Tibial nerve (tissue), 4 donors: ENCODE results near the gene DDX51.

Experiments used
- EP300 ChIP-seq, 2 donors: sonication (generic); formaldehyde crosslinking; IDR thresholded peaks; one replicate each; pipeline ENCODE4 v1.6.1; 2017; ENCODE audit warnings: antibody characterized with exemption in 2 of 2, mild to moderate bottlenecking in 1 of 2
- TF ChIP-seq, protein P1 (sequence below), 5 experiments: fragments of 200-600 bp in 3 of 5; fragments of 450-650 bp in 2 of 5; sonication (generic) in 3 of 5; IDR thresholded peaks; one replicate each; pipeline ENCODE4 v1.5.1; 2016 to 2019; ENCODE audit warnings: antibody characterized with exemption in 5 of 5, mild to moderate bottlenecking in 3 of 5, moderate library complexity in 2 of 5

DNA sequence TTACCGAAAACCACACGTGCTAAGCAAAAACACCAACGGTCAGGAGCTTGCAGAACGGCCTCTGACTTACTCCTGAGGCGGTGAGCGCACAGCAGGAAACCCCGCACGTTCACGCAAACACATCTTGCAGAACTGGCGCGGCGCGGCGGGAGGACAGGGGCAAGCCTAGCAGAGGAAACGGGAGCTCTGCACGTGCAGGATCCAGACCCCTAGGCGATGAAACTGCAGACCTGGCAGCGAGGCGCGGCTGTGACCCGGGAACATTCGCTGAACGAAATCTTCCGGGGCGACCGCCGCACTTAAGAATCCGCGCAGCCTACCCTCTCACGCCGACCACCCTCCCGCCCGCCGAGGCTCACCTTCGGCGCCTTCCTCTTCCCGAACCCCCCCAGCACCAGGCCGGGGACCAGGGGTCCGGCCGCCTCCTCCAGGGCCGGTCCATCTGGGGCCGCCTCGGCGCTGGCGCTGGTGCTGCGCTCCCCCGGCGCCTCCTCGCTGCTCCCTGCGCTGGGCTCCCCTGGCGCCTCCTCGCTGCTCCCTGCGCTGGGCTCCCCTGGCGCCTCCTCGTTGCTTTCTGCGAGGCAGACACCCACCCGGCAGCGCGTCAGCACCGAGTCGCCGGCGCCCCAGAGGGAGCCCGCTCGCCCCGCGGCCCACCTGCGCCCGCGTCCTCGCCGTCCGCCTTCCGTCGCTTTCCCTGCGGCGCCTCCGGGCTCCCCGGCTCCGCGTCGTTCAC is 615 bp downstream of the DDX51 start:
- TF ChIP-seq EP300 (IDR thresholded peaks at IDR 0.05) = no peak
- TF ChIP-seq, protein P1, sequence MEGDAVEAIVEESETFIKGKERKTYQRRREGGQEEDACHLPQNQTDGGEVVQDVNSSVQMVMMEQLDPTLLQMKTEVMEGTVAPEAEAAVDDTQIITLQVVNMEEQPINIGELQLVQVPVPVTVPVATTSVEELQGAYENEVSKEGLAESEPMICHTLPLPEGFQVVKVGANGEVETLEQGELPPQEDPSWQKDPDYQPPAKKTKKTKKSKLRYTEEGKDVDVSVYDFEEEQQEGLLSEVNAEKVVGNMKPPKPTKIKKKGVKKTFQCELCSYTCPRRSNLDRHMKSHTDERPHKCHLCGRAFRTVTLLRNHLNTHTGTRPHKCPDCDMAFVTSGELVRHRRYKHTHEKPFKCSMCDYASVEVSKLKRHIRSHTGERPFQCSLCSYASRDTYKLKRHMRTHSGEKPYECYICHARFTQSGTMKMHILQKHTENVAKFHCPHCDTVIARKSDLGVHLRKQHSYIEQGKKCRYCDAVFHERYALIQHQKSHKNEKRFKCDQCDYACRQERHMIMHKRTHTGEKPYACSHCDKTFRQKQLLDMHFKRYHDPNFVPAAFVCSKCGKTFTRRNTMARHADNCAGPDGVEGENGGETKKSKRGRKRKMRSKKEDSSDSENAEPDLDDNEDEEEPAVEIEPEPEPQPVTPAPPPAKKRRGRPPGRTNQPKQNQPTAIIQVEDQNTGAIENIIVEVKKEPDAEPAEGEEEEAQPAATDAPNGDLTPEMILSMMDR (IDR thresholded peaks at IDR 0.05) = no peak
